Embryonic facial prominence (tissue), 1 donor: ENCODE measurements around the gene USP7.

Experiments used
- DNase-seq: peaks from one replicate; pipeline ENCODE4 v3.0.0-alpha.2; 2016; ENCODE audit errors: extremely low spot score

The USP7 gene

GRCh38 chr16:8900343-8900742 is 63.4 kb downstream of the USP7 start:
- DNase-seq, result no peak

- no peak for DNase-seq
Observed at GRCh38 chr16:8899709-8900317, 63.9 kb downstream of the USP7 start.

GRCh38 chr16:8898660-8899318 is 64.9 kb downstream of the USP7 start:
- no peak for DNase-seq

- no peak for DNase-seq
Observed at GRCh38 chr16:8894736-8895334, 68.9 kb downstream of the USP7 start.

- DNase-seq, result no peak
Observed at GRCh38 chr16:8893976-8894690, 69.6 kb downstream of the USP7 start.

- DNase-seq, result no peak
Observed at GRCh38 chr16:8893426-8893825, 70.3 kb downstream of the USP7 start.

- DNase-seq, result no peak
Observed at GRCh38 chr16:8892101-8892575, 71.6 kb downstream of the USP7 start.

- no peak for DNase-seq
Observed at GRCh38 chr16:8890549-8890921, 73.2 kb downstream of the USP7 start.

- DNase-seq, result no peak
Observed at GRCh38 chr16:8889893-8890548, 73.7 kb downstream of the USP7 start.

- DNase-seq, result no peak
Observed at GRCh38 chr16:8888951-8889892, 74.5 kb downstream of the USP7 start.

- DNase-seq, result no peak
Observed at GRCh38 chr16:8887952-8888560, 75.7 kb downstream of the USP7 start.

GRCh38 chr16:8887431-8887765 is 76.3 kb downstream of the USP7 start:
- no peak for DNase-seq

- DNase-seq, result no peak
Observed at GRCh38 chr16:8886593-8887430, 76.9 kb downstream of the USP7 start.

- no peak for DNase-seq
Observed at GRCh38 chr16:8885674-8886592, 77.8 kb downstream of the USP7 start.

GRCh38 chr16:8882725-8883377 is 80.9 kb downstream of the USP7 start:
- DNase-seq, result no peak

- no peak for DNase-seq
Observed at GRCh38 chr16:8882041-8882617, 81.6 kb downstream of the USP7 start, which contains the start of gene LITAFD. Gene LITAFD (plus strand): TSS chr16:8882351. CDS start chr16:8884356, 2,005 bp downstream.

GRCh38 chr16:8880839-8881510 is 82.7 kb downstream of the USP7 start:
- DNase-seq, result no peak
